Gastrocnemius medialis (tissue), 4 donors: ENCODE measurements around the gene WRAP53. TPM values are rescaled to one million over a fixed set of nuclear protein-coding genes. Genes with fewer than 3 reads are reported as not detected.
A peak's percentile ranks its signal among the peaks of the same experiment; 100 is the strongest.

Experiments
- ATAC-seq, 2 donors: fragments of 150-250 bp; one replicate each; pipeline ENCODE4 v1.9.1; 2016
- DNase-seq, 2 donors: peaks; one replicate each; pipeline ENCODE4 v3.0.0-alpha.2; 2019
- H3K27ac ChIP-seq, 4 donors: fragments of 200-600 bp; sonication (generic); 1 replicate in 1 of 4; 2 replicates in 3 of 4; pipeline ENCODE4 v1.5.1; 2016 to 2018; ENCODE audit warnings: mild to moderate bottlenecking in 2 of 4, moderate library complexity in 1 of 4
- H3K27me3 ChIP-seq, 3 donors: fragments of 200-600 bp; sonication (generic) in 2 of 3; 1 replicate in 1 of 3; 2 replicates in 2 of 3; pipeline versions ENCODE4 v1.5.1 to v1.6.0; 2016 to 2019; ENCODE audit warnings: mild to moderate bottlenecking in 1 of 3, moderate library complexity in 1 of 3
- H3K36me3 ChIP-seq, 2 donors: fragments of 200-600 bp; sonication (generic) in 1 of 2; one replicate each; pipeline ENCODE4 v1.5.1; 2017 to 2018
- H3K4me1 ChIP-seq, 2 donors: fragments of 200-600 bp; sonication (generic) in 1 of 2; one replicate each; pipeline ENCODE4 v1.5.1; 2016 to 2017; ENCODE audit warnings: mild to moderate bottlenecking in 2 of 2
- H3K4me3 ChIP-seq, 4 donors: fragments of 200-600 bp; sonication (generic) in 3 of 4; 1 replicate in 1 of 4; 2 replicates in 3 of 4; pipeline ENCODE4 v1.5.1; 2016 to 2019; ENCODE audit warnings: mild to moderate bottlenecking in 2 of 4
- H3K9me3 ChIP-seq, 3 donors: fragments of 200-600 bp; sonication (generic) in 2 of 3; 1 replicate in 1 of 3; 2 replicates in 2 of 3; pipeline ENCODE4 v1.5.1; 2016 to 2019
- CTCF ChIP-seq, 5 experiments: fragments of 450-650 bp in 3 of 5; fragments of 200-600 bp in 2 of 5; sonication (generic) in 2 of 5; IDR thresholded peaks in 4 of 5; conservative IDR thresholded peaks in 1 of 5; 1 replicate in 4 of 5; 2 replicates in 1 of 5; pipeline ENCODE4 v1.5.1; 2016 to 2019; ENCODE audit warnings: antibody characterized with exemption in 5 of 5, mild to moderate bottlenecking in 3 of 5, moderate library complexity in 3 of 5
- POLR2A ChIP-seq, 2 donors: fragments of 450-650 bp; IDR thresholded peaks; one replicate each; pipeline ENCODE4 v1.6.1; 2017; ENCODE audit warnings: antibody characterized with exemption in 2 of 2, mild to moderate bottlenecking in 2 of 2, moderate library complexity in 2 of 2
- in situ Hi-C, 4 donors: fragments of 200-750 bp; cut with MboI; loops; one replicate each; pipeline versions ENCODE4 v1.15.0 to v1.8.0; 2017; ENCODE audit warnings: low sequenced_read_pairs in 4 of 4
- intact Hi-C: fragments of 100-400 bp; cut with DNase I; formaldehyde crosslinking; loops from one replicate; pipeline ENCODE4 v1.15.1; 2023; ENCODE audit warnings: low total_unique reads
- total RNA-seq, 4 donors: library from RNA; depleted of rRNA; stranded (reverse); fragments of >200 nt; gene quantifications; one replicate each; pipeline versions ENCODE4 v1.1.0 to v1.2.3, GENCODE V29; 2016

The WRAP53 gene
- total RNA-seq, 4 donors from 2014 or later, result 2.6 to 5.8 (median 3.7) TPM

- ATAC-seq (peak; percentile 59 to 65), DNase-seq (peak; percentile 51 to 69)
- Histone ChIP-seq H3K9me3 (no peaks in the 10 kb centered on the region), H3K27me3 (no peaks in the 10 kb centered on the region), H3K27ac (peak overlapping the region; percentile 94 to 97 (median 94)), H3K4me1 (peaks cover 26 to 34% of the 10 kb centered on the region in 2 donors), H3K36me3 (peaks cover 0 to 15% of the 10 kb centered on the region in 2 donors), H3K4me3 (peak overlapping the region; percentile 80 to 96 (median 90))
- intact Hi-C loops (loop anchor here (1.0 to 10.0 kb wide), 5 partner anchors 114 to 434 kb away; partner anchors contain the start of genes CTDNEP1, ELP5, NLGN2 and SENP3), in situ Hi-C loops (loop anchor here in 2 of 4 donors (5.0 to 25.0 kb wide), 2 partner anchors 59 to 174 kb away; partner anchors contain the start of gene SAT2 (in 2 of the 2))
- TF ChIP-seq CTCF (IDR thresholded peaks at IDR 0.05 in 4 of 5, conservative IDR thresholded peaks at IDR 0.05 in 1 of 5), result peak in 1 of 5 experiments; percentile 14
- peak; percentile 81 to 92 for TF ChIP-seq POLR2A (IDR thresholded peaks at IDR 0.05)
Observed at GRCh38 chr17:7686222-7687071, 1.8 kb upstream of the WRAP53 start.

- peak; percentile 66 to 75 for ATAC-seq
- DNase-seq, result peak; percentile 91 to 92
- peak within 1 kb of the TSS; percentile 80 to 96 (median 90) for H3K4me3 ChIP-seq
- H3K27me3 ChIP-seq, result no peaks in the 10 kb centered on the region
- H3K27ac ChIP-seq, result peak within 1 kb of the TSS; percentile 94 to 97 (median 94)
- no peak for TF ChIP-seq CTCF (IDR thresholded peaks at IDR 0.05 in 4 of 5, conservative IDR thresholded peaks at IDR 0.05 in 1 of 5)
- peak; percentile 78 to 88 for TF ChIP-seq POLR2A (IDR thresholded peaks at IDR 0.05)
- H3K9me3 ChIP-seq, result no peaks in the 10 kb centered on the region
- peaks cover 26 to 34% of the 10 kb centered on the region in 2 donors for H3K4me1 ChIP-seq
- intact Hi-C loops, result loop anchor here (1.0 to 10.0 kb wide), 4 partner anchors 114 to 435 kb away; partner anchors contain the start of genes CTDNEP1, ELP5, NLGN2 and TMEM256
- H3K36me3 ChIP-seq, result peaks cover 0 to 21% of the 10 kb centered on the region in 2 donors
- in situ Hi-C loops, result loop anchor here in 2 of 4 donors (5.0 to 25.0 kb wide), 2 partner anchors 60 to 175 kb away; partner anchors contain the start of gene SAT2 (in 2 of the 2)
Observed at GRCh38 chr17:7687072-7687907, 987 bp upstream of the WRAP53 start, which contains the start of gene TP53. TP53 (minus strand) TSS chr17:7687490; CDS start chr17:7676594, 10,896 bp downstream.

- Histone ChIP-seq H3K27me3 (no peaks in the 10 kb centered on the region), H3K9me3 (no peaks in the 10 kb centered on the region), H3K4me3 (peak overlapping the region; percentile 67 to 96 (median 84)), H3K27ac (peak overlapping the region; percentile 77 to 97 (median 94)), H3K36me3 (peaks cover 0 to 21% of the 10 kb centered on the region in 2 donors), H3K4me1 (peaks cover 26 to 33% of the 10 kb centered on the region in 2 donors)
- in situ Hi-C loops, result loop anchor here in 2 of 4 donors (5.0 to 25.0 kb wide), 2 partner anchors 62 to 177 kb away; partner anchors contain the start of gene SAT2 (in 2 of the 2)
- no peak for ATAC-seq
- intact Hi-C loops, result loop anchor here (1.0 to 10.0 kb wide), 7 partner anchors 39 to 437 kb away; partner anchors contain the start of genes ATP1B2, CTDNEP1, ELP5 and NAA38
- no peak for TF ChIP-seq POLR2A (IDR thresholded peaks at IDR 0.05)
- TF ChIP-seq CTCF (IDR thresholded peaks at IDR 0.05 in 4 of 5, conservative IDR thresholded peaks at IDR 0.05 in 1 of 5), result no peak
- no peak for DNase-seq
Observed at GRCh38 chr17:7688808-7689316, 585 bp downstream of the WRAP53 start.

GRCh38 chr17:7695586-7695985, 7.3 kb downstream of the WRAP53 start:
- no peak overlapping the region for H3K27ac ChIP-seq
- in situ Hi-C loops, result loop anchor here in 2 of 4 donors (25.0 kb wide), 1 partner anchor 183 kb away; no protein-coding TSS in a partner anchor

More at GRCh38 chr17:7695586-7695985, 7.3 kb downstream of the WRAP53 start:
- H3K9me3 ChIP-seq, result no peaks in the 10 kb centered on the region
- no peaks in the 10 kb centered on the region for H3K4me1 ChIP-seq
- intact Hi-C loops, result no loop called here
- TF ChIP-seq POLR2A (IDR thresholded peaks at IDR 0.05) (no peak), CTCF (IDR thresholded peaks at IDR 0.05 in 4 of 5, conservative IDR thresholded peaks at IDR 0.05 in 1 of 5) (no peak)
- peaks cover 0 to 19% of the 10 kb centered on the region in 2 donors for H3K36me3 ChIP-seq
- ATAC-seq, result no peak
- DNase-seq, result no peak
- H3K4me3 ChIP-seq, result no peak overlapping the region
- no peaks in the 10 kb centered on the region for H3K27me3 ChIP-seq
